K562 (cell line): Measurements from ENCODE around the gene METTL22. TPM values are rescaled to one million over a fixed set of nuclear protein-coding genes. Genes with fewer than 3 reads are reported as not detected.

Experiments
- ESRRA ChIP-seq: fragments of 450-650 bp; IDR thresholded peaks from 2 replicates; pipeline ENCODE4 v1.6.1; 2014; ENCODE audit warnings: low read depth, mild to moderate bottlenecking, moderate library complexity, borderline replicate concordance
- HBP1 ChIP-seq: fragments of 450-650 bp; formaldehyde crosslinking; IDR thresholded peaks from 2 replicates; pipeline ENCODE4 v1.4.0; 2022; ENCODE audit warnings: missing genetic modification characterization
- MGA ChIP-seq: fragments of 450-650 bp; IDR thresholded peaks from 2 replicates; pipeline ENCODE4 v1.6.1; 2016; ENCODE audit warnings: mild to moderate bottlenecking, moderate library complexity
- PREB ChIP-seq: sonication (generic); formaldehyde crosslinking; IDR thresholded peaks from 2 replicates; pipeline ENCODE4 v1.8.1; 2023; ENCODE audit warnings: mild to moderate bottlenecking, missing genetic modification reagents
- PRPF4 ChIP-seq: fragments of 200-400 bp; formaldehyde crosslinking; IDR thresholded peaks from one replicate; pipeline ENCODE4 v1.6.1; 2017; ENCODE audit warnings: low read length, low read depth, mild to moderate bottlenecking; ENCODE audit not compliant: insufficient read depth, poor library complexity, severe bottlenecking
- SNAPC5 ChIP-seq: fragments of 250-450 bp; sonication (Bioruptor Pico); IDR thresholded peaks from 2 replicates; pipeline ENCODE4 v1.8.0; 2021; ENCODE audit warnings: moderate library complexity, mild to moderate bottlenecking, inconsistent platforms
- ZBTB33 ChIP-seq: sonication (generic); formaldehyde crosslinking; IDR thresholded peaks from 2 replicates; pipeline ENCODE4 v1.8.1; 2023; ENCODE audit warnings: mild to moderate bottlenecking, missing genetic modification reagents
- ZC3H11A ChIP-seq: IDR thresholded peaks from 2 replicates; pipeline ENCODE4 v1.6.1; 2012; ENCODE audit warnings: low read depth, low read length, improper control_type of control experiment
- polyA plus RNA-seq, 8 experiments: library from polyadenylated mRNA; depleted of rRNA in 4 of 8; stranded (reverse) in 5 of 8; unstranded in 3 of 8; fragments of >200 nt; fragmentation: Nextera tagmentation in 2 of 8; fragmentation: Illumina TruSeq in 1 of 8; extraction: Ambion mirVana in 2 of 8; extraction: Trizol in 1 of 8; gene quantifications; 2 replicates each; pipeline versions ENCODE4 v1.2.1 to v1.2.3, GENCODE V29; 2011 to 2014; ENCODE audit warnings: inconsistent platforms in 1 of 8, missing spikeins in 1 of 8
- total RNA-seq, 7 experiments: library from RNA; depleted of rRNA in 6 of 7; stranded (reverse); fragments of >200 nt in 6 of 7; fragmentation: Illumina TruSeq in 2 of 7; extraction: Trizol in 2 of 7; gene quantifications; 2 replicates each; pipeline versions ENCODE4 v1.2.1 to v1.2.3, GENCODE V29; 2011 to 2021; ENCODE audit warnings: low replicate concordance in 1 of 7

The METTL22 gene
- total and polyA plus RNA-seq, 9 of the 15 experiments (the other 6 are each of a cell fraction or from before 2014, with no cell fraction given), result 6.9 to 33.2 (median 18.5) TPM

- TF ChIP-seq MGA (peak; percentile 93), SNAPC5 (CRISPR knock-in tag) (no peak), PREB (CRISPR knock-in tag) (no peak), ZC3H11A (no peak), ESRRA (no peak), PRPF4 (no peak), ZBTB33 (CRISPR knock-in tag) (no peak), HBP1 (no peak)
These were observed 7.0 kb upstream of the METTL22 start (continued) for GRCh38 chr16:8614435-8615029.
